ENCODE data around the gene PSAT1. TPM values are rescaled to one million over a fixed set of nuclear protein-coding genes. Genes with fewer than 3 reads are reported as not detected.

Gene PSAT1
- polyA plus RNA-seq, 1 donor from 2014 or later = 18.0 TPM

- Histone ChIP-seq H3K4me2 (ENCODE audit: low read length) (no peak overlapping the region), H4K20me1 (ENCODE audit: insufficient read depth) (no peaks in the 10 kb centered on the region), H3K9ac (ENCODE audit: low read length) (no peak overlapping the region), H3F3A (ENCODE audit: insufficient read depth, low read length, poor library complexity, severe bottlenecking) (no peaks in the 10 kb centered on the region), H3K9me3 (ENCODE audit: low read length) (no peaks in the 10 kb centered on the region), H2AFZ (ENCODE audit: low read depth, low read length) (no peak overlapping the region), H3K27me3 (ENCODE audit: insufficient read depth, low read depth, low read length) (no peaks in the 10 kb centered on the region), H3K9me2 (ENCODE audit: insufficient read depth, low read length) (no peaks in the 10 kb centered on the region), H3K36me3 (ENCODE audit: insufficient read depth, low read length) (no peaks in the 10 kb centered on the region), H3K79me2 (replicated peaks; ENCODE audit: insufficient read depth, low read length) (peaks cover 16% of the 10 kb centered on the region), H3K4me3 (ENCODE audit: low read length) (no peak overlapping the region), H3K27ac (ENCODE audit: low read length) (no peak overlapping the region)
- no peak for TF ChIP-seq EZH2 (IDR thresholded peaks at IDR 0.05; ENCODE audit: borderline replicate concordance, insufficient read depth, low read length, poor library complexity, severe bottlenecking)
- no peak for TF ChIP-seq CTCF (IDR thresholded peaks at IDR 0.05; ENCODE audit: poor library complexity, severe bottlenecking)
- TF ChIP-seq MXI1 (conservative IDR thresholded peaks at IDR 0.05; ENCODE audit: poor library complexity, severe bottlenecking) = no peak
- no peak for TF ChIP-seq REST (IDR thresholded peaks at IDR 0.05; ENCODE audit: borderline replicate concordance)
- no peak for TF ChIP-seq POLR2AphosphoS5 (IDR thresholded peaks at IDR 0.05)
- TF ChIP-seq SMC3 (conservative IDR thresholded peaks at IDR 0.05; ENCODE audit: poor library complexity) = no peak
- no peak for TF ChIP-seq RAD21 (conservative IDR thresholded peaks at IDR 0.05)
- no peak for TF ChIP-seq EP300 (conservative IDR thresholded peaks at IDR 0.05; ENCODE audit: poor library complexity, severe bottlenecking)
- TF ChIP-seq TAF1 (IDR thresholded peaks at IDR 0.05; ENCODE audit: low read depth) = no peak
Observed at GRCh38 chr9:78294290-78295176, 2.4 kb upstream of the PSAT1 start.

- no peaks in the 10 kb centered on the region for H4K20me1 ChIP-seq (ENCODE audit: insufficient read depth)
- TF ChIP-seq SMC3 (conservative IDR thresholded peaks at IDR 0.05; ENCODE audit: poor library complexity) (no peak), EZH2 (IDR thresholded peaks at IDR 0.05; ENCODE audit: borderline replicate concordance, insufficient read depth, low read length, poor library complexity, severe bottlenecking) (no peak), REST (IDR thresholded peaks at IDR 0.05; ENCODE audit: borderline replicate concordance) (no peak), POLR2AphosphoS5 (IDR thresholded peaks at IDR 0.05) (no peak), TAF1 (IDR thresholded peaks at IDR 0.05; ENCODE audit: low read depth) (no peak), RAD21 (conservative IDR thresholded peaks at IDR 0.05) (no peak), CTCF (IDR thresholded peaks at IDR 0.05; ENCODE audit: poor library complexity, severe bottlenecking) (no peak), EP300 (conservative IDR thresholded peaks at IDR 0.05; ENCODE audit: poor library complexity, severe bottlenecking) (no peak), MXI1 (conservative IDR thresholded peaks at IDR 0.05; ENCODE audit: poor library complexity, severe bottlenecking) (no peak)
- no peak overlapping the region for H2AFZ ChIP-seq (ENCODE audit: low read depth, low read length)
- no peaks in the 10 kb centered on the region for H3K36me3 ChIP-seq (ENCODE audit: insufficient read depth, low read length)
- no peak overlapping the region for H3K9ac ChIP-seq (ENCODE audit: low read length)
- no peaks in the 10 kb centered on the region for H3F3A ChIP-seq (ENCODE audit: insufficient read depth, low read length, poor library complexity, severe bottlenecking)
- H3K9me3 ChIP-seq (ENCODE audit: low read length) = no peaks in the 10 kb centered on the region
- no peak overlapping the region for H3K27ac ChIP-seq (ENCODE audit: low read length)
- no peak overlapping the region for H3K4me2 ChIP-seq (ENCODE audit: low read length)
- H3K4me3 ChIP-seq (ENCODE audit: low read length) = no peak overlapping the region
- no peaks in the 10 kb centered on the region for H3K27me3 ChIP-seq (ENCODE audit: insufficient read depth, low read depth, low read length)
- no peaks in the 10 kb centered on the region for H3K9me2 ChIP-seq (ENCODE audit: insufficient read depth, low read length)
- peaks cover 21% of the 10 kb centered on the region for H3K79me2 ChIP-seq (replicated peaks; ENCODE audit: insufficient read depth, low read length)
Observed at GRCh38 chr9:78295177-78295575, 1.7 kb upstream of the PSAT1 start.
